Posterior vena cava (tissue), 2 donors: ENCODE data around the gene GOLGA8R. TPM values are rescaled to one million over a fixed set of nuclear protein-coding genes. Genes with fewer than 3 reads are reported as not detected.
"Not testable (repeated sequence)": the region's sequence is repeated elsewhere in the genome, so short reads cannot be mapped to it uniquely, and the experiment has no call there.

Experiments
- DNase-seq: peaks from one replicate; pipeline ENCODE4 v3.0.0-alpha.2; 2020; ENCODE audit warnings: low spot score
- intact Hi-C, 2 donors: fragments of 100-400 bp; cut with DNase I; formaldehyde crosslinking; loops; one replicate each; pipeline versions ENCODE4 v1.14.1 to v1.14.2; 2022 to 2023
- long read RNA-seq, 2 donors: library from polyadenylated mRNA; unstranded; transcript quantifications; one replicate each; pipeline ENCODE4 v2.0.0, GENCODE V29; 2020 to 2021
- total RNA-seq, 2 donors: library from RNA; stranded (reverse); fragmentation: NEBNext Ultra II Directional; extraction: Animal tissue kit (Norgen Biotek cat#: 25700); gene quantifications; one replicate each; pipeline ENCODE4 v1.2.1, GENCODE V29; 2021
- donor health status: DM: yes; HTN: yes; CAD: no.
- donor health status: DM: yes; HTN: yes; CAD: no.

GOLGA8R gene, protein sequence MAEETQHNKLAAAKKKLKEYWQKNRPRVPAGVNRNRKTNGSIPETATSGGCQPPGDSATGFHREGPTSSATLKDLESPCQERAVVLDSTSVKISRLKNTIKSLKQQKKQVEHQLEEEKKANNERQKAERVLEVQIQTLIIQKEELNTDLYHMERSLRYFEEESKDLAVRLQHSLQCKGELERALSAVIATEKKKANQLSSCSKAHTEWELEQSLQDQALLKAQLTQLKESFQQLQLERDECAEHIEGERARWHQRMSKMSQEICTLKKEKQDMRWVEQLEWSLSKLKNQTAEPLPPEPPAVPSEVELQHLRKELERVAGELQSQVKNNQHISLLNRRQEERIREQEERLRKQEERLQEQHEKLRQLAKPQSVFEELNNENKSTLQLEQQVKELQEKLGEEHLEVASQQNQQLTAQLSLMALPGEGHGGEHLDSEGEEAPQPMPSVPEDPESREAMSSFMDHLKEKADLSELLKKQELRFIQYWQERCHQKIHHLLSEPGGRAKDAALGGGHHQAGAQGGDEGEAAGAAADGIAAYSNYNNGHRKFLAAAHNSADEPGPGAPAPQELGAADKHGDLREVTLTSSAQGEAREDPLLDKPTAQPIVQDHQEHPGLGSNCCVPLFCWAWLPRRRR
- total RNA-seq, result 1 to 10 TPM; 3.4 to 8.0 TPM
- long read RNA-seq, donor 1, partial matches to known transcripts, result 2 of 2 reads
- long read RNA-seq, donor 1, other reads (novel, unspliced or antisense), result 0 of 2 reads
- long read RNA-seq, donor 2, partial matches to known transcripts, result 1 of 1 reads
- long read RNA-seq, donor 2, other reads (novel, unspliced or antisense), result 0 of 1 reads

DNA sequence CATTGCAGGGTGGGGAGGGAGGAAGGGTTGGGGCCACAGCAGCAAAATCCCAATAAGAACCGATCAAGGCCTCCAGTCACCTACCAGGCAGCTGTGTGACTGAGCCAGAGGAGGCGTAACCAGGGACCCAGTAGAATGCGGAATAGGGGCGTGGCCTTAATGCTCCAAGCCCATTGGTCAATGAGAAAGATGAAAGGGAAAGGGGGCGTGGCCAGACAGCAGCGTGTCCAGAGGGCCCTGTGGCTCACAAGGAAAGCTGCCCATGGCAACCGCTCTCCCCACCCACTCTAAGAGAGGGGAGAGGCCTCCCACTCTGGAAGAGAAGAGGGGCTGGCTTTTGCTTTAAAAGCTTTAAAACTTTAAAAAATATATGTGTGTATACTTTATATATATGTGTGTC lies at the start of gene GOLGA8R:
Gene GOLGA8R (minus strand): TSS at position 101 of the 400 bp plus-strand sequence. CDS start 98 bp downstream, at position 3.
- intact Hi-C loops, DNase-seq: not testable (repeated sequence)

DNA sequence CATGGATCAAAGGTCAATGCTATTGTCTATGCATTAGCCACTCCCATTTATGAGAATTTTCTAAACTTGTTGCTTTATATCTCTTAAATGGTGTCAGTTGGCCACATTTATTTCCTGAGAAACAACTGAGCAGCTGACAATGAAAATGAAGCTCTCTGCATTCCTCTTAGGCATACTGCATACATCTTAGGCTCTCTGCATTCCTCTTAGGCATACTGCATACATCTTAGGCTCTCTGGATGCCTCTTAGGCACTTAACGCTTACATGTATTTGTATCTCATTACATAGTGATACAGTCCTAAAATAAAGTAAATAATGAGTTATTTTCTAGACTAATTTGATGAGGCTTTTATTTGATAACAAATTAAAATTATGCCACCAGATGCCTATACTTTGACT lies 49.8 kb upstream of the GOLGA8R start:
- DNase-seq, intact Hi-C loops: not testable (repeated sequence)

DNA sequence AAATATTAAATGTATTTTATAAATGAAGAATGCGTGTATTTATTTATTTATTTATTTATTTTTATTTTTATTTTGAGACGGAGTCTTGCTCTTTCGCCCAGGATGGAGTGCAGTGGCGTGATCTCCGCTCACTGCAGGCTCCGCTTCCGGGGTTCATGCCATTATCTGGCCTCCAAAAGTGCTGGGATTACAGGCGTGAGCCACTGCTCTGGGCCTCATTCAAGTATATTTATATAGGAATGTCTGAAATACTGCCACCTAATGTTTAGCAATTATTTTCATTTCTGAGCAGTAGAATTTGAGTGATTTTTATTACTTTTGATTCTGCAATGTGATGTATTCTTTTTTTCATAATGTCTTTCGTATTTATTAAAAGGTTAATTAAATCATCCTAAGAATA lies 48.1 kb upstream of the GOLGA8R start:
- intact Hi-C loops, DNase-seq: not testable (repeated sequence)

DNA sequence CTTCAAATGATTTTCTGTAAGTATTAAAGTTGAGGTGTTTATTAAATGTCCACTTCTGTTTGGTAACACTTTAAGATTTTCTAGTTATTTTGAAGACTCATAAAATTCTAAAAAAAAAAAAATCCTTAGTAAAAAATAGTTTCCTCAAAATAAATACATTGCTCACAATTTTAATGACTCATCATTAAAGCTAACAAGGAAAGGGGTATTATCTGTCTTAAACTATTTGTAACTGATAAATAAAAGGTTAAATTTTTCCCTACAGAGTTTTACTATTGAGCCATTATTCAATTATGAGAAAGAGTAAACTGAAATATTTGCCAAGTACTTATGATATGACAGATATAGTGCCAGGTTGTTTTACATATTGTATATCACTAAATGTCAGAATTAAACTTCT lies 38.6 kb upstream of the GOLGA8R start:
- intact Hi-C loops, DNase-seq: not testable (repeated sequence)

DNA sequence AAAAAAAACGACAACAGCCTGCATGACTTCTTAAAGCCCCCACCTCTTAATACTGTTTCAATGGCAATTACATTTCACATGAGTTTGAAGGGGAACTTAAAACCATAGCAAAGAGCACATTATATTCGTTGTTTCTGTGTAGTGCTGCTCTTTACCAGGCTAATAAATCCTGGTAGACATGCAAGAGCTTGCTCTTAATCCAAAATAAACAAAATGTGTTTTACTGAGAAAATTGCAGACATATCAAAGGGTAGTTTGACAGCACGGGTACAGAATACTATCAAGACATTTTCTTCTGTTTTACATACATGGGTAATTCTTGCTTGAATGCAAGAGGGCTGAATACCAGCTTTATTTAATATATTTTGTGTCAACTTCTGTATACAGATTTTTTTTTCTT lies 24.3 kb upstream of the GOLGA8R start:
- intact Hi-C loops, DNase-seq: not testable (repeated sequence)

DNA sequence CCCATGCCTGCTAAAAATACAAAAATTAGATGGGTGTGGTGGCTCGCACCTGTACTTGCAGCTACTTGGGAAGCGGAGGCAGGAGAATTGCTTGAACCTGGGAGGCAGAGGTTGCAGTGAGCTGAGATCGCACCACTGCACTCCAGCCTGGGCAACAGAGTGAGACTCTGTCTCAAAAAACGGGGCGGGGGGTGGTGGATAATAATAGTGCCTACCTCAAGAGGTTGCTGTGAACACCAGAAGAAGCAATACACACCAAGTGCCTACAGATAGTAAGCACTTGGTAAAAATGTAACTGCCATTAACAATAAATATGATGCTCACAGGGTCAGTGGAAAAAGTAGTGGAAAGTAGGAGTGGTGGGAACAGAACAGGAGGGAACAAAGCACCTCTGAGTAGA lies 21.8 kb upstream of the GOLGA8R start:
- intact Hi-C loops, DNase-seq: not testable (repeated sequence)

DNA sequence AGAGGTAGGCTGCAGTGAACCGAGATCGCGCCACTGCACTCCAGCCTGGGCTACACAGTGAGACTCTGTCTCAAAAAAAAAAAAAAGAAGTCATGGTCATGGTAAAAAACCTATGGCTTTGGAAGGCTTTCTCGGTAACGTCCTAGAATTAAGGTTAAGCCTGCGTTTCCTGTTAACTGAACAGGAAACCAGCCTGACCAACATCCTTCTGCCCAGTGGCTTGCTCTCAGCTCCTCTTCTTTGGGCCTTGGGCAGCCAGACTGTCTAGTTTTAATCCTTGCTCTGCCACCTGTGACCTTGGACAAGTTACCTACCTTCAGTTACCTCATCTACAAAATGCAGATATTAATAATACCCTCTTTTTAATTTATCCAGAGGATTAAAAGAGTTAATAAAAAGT lies 6.7 kb upstream of the GOLGA8R start:
- intact Hi-C loops, DNase-seq: not testable (repeated sequence)

DNA sequence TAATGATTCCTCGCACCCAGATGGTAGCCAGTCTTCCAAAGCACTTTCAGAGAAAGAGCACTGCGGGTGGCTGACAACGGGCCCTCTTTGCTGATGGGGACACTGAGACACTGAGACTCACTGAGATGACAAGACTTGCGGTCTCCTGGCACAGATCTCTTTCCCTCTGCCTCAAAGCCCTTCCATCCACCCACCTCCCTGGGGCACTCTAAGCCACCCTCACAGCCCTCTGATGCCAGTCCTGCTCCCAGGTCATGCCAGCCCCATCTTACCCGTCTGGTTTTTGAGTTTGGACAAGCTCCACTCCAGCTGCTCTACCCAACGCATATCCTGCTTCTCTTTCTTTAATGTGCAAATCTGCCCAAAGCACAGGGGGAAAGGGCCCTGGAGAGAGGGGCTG lies 6.4 kb downstream of the GOLGA8R start:
- peak; percentile 32 for DNase-seq
- intact Hi-C loops, result not testable (repeated sequence)

DNA sequence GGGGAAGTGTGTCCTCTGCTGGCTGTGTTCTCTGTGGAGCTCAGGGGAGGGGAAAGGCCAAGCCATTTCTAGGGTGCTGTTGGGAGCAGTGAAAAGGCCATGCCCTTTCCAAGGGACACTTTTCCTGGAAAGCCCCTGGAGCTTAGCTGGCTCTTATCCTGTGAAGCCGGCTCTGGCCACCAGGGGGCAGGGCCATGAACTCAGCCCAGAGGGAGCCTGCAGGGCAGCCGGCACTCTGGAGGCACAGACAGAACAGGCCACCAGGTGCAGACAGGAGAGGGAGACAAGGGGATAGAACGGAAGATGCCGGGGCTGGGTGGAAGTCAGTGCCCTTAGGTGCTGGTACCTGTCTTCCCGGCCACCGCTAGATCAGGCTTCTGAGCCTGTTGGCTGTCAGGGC lies 15.1 kb downstream of the GOLGA8R start:
- peak; percentile 82 for DNase-seq
- intact Hi-C loops, result not testable (repeated sequence)

DNA sequence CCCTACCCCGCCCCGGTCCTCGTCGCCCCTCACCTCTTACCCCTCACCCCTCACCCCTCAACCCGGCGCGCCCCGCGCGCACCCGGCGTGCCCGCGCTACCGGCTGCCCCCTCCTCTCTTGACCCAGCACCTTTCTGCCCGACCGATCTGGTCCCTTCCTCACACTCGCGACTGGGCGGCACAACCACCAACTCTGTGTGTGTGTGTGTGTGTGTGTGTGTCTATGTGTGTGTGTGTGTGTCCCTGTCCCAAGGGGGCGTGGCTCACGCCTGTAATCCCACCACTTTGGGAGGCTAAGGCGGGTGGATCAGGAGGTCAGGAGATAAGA lies 20.4 kb downstream of the GOLGA8R start:
- DNase-seq, intact Hi-C loops: not testable (repeated sequence)

DNA sequence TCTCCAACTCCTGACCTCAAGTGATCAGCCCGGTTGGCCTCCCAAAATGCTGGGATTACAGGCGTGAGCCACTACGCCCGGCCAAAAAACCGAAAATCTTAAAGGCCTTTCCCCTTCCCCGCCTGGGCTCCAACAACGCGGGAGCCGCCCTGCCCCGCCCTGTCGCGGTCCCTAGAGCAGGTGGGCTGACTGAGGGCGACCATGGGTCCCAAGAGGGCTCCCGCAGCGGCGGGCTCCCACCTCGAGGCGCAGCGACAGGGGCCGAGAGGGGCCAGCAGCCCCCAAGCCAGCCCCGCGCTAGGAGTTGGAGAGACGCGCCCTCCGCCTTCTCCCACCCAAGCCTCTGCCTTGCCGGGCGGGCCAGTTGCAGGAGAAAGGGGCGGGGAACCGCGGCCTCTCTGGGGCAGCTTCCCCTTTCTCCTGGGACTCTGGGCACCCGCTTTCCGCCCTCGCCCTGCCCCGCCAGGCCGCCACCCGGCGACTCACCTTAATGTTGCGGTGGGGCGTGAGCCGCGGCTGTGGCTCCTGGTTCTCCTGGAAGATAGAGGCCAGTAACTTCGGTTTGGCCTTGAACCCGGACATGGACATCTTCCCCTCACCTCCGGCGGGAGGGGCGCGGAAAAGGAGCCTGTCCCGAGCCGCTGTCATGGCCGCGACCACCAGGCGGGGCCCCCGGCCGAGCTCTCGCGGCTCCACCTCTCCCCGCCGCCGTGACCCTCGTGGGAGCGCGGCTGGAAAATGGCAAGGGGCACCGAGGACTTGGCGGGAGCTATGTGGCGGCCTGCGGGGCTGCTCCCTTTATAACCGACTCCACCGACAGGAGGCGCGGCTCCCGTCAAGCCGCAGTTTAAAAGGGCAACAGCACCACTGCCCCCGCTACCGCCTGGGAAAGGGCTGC lies 21.0 kb downstream of the GOLGA8R start, which contains the start of gene CHRFAM7A:
Gene CHRFAM7A (minus strand): TSS at position 775 of the 898 bp plus-strand sequence. CDS start 10,189 bp downstream, outside the sequence.
- intact Hi-C loops, DNase-seq: not testable (repeated sequence)

DNA sequence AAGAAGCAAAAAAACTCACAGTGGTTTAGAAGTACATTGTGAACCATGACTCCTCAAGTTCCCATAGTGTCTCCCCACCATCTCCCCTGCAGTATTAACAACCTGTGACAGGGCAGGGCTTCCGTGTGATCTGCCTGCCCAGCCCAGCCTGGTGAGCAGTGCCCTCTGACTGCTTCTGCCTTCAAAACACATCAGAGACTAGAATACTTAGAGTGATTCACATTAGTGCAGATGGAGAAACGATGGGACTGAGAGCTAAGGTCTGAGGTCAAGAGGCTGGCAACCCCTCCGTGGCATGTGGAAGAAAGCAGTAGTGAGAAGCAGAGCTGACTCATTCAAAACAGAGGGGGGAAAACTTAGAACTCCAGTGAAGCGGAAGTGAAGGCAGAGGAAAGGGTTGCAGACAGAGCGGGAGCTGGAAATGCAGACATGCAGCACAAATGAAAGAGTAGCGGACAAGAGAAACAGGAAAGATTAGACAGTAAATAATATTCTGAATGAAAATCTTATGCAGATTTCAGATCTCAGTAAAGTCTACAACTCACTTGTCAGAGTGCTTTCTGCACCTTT lies 27.7 kb downstream of the GOLGA8R start:
- intact Hi-C loops, result not testable (repeated sequence)

DNA sequence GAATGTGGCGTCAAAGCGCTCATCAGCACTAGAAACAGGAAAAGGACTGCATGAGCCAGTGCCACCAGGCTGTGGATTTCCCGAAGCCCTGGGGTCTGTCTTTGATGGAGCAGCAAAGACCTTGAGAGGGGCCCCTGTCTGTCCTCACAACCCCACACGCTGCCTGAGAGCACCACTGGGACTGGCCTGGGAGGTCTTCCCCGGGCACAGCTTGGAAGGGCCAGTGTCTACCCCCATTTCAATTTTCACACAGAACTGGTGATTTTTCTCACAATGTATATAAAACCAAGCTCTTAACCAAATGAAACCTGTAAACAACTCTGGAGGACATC lies 37.0 kb downstream of the GOLGA8R start:
- intact Hi-C loops, DNase-seq: not testable (repeated sequence)

More for the DNA sequence above, 27.7 kb downstream of the GOLGA8R start:
- DNase-seq, result not testable (repeated sequence)

DNA sequence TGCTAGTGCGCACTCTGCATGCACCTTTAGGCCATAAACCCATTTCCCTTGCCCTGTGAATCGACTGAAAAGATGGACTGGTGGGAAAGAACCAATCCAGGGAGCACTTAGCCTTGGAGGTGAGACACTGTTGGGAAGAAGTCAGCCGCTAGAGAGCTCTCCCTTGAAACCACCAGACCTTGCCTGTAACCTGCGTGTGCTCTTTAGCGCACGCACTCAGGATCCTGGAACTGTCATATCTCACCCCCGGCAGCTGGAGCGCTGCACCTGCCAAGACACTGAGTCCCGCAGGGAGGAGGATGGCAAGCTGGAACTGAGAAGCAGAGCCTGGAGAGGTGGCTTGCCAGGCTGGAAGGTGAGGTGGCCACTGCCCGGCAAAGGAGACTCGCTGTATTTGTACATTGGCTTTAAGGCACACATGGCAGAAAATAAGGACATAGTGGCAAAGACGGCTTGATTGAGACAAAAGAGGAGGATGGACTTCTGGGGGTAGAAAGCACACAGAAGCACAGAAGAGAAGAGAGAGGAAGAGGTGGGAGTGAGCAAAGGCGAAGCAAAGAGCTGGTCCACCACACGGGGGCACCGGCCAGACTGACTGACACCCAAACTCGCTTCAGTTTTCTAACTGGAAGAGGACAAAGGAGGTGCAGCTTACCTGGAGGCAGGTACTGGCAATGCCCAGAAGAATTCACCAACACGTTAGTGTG lies 37.5 kb downstream of the GOLGA8R start:
- intact Hi-C loops, DNase-seq: not testable (repeated sequence)

DNA sequence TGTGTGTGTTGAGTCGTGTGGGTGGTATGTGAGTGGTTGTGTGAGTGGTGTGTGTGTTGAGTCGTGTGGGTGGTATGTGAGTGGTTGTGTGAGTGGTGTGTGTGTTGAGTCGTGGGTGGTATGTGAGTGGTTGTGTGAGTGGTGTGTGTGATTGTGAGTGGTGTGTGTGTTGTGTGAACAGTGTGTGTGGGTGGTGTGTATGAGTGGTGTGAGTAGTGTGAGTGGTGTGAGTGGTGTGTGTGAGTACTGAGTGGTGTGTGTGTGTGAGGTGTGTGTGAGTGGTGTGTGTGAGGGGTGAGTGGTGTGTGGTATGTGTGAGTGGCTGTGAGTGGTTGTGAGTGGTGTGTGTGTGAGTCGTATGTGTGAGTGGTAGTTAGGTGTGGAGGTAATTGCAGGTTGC lies 38.2 kb downstream of the GOLGA8R start:
- DNase-seq, result peak; percentile 4
- intact Hi-C loops, result not testable (repeated sequence)

DNA sequence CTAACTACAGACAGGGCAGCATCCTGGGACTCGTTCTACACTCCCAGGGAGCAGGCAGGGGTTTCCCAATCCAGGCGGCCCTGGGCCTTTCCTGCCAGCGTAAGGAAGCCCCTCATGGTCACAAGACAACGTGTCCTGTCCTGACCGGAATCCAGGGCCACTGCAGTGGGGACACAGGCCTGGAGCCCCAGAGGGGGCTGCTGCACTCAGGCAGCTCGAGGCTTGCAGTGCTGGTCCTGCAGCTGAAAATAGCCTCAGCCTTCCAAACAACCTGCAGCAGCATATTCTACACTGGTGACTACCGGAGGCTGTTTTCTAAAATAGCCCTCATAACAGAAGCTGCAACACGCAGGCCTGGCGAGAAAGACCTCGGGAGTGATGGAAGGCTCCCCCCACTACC lies 39.2 kb downstream of the GOLGA8R start:
- DNase-seq, result peak; percentile 28
- intact Hi-C loops, result not testable (repeated sequence)

DNA sequence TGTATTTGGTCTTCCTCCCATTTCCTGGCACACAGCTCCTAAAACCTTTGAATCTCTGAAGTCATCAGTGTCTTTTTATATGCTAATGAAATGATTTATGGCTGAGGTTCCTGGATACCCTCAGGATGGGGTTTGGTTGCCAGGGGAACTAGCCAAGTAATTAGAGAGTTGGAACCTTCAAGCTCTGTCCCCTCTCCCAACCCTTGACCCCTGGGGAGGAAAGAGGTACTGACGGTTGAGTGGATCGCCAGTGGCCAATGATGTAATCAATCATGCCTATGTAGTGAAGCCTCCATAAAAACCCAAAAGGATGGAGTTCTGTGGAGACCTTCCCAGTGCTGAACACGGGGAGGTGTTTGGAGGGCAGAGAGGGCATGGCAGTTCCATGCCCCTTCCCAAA lies 45.8 kb downstream of the GOLGA8R start:
- DNase-seq, result not testable (repeated sequence)

DNA sequence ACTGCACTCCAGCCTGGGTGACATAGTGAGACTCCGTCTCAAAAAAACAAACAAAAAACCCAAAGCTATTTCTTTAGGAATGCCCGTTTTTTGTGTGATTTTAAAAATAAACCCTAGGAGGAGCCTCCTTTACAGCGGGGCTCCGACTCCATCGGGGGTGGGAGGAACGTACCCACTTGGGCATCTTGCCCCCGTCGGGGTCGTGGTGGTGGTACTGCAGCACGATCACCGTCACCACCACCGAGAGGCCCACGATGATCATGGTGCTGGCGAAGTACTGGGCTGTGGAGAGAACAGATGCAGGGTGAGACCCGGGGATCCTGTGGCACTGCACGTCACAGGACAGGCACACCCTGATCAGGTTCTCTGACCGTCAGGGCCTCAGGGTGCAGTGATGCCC lies 46.8 kb downstream of the GOLGA8R start:
- DNase-seq, result peak; percentile 70
- intact Hi-C loops, result not testable (repeated sequence)

More for the DNA sequence above, 45.8 kb downstream of the GOLGA8R start:
- intact Hi-C loops, result not testable (repeated sequence)
